NOMO-1 treated with dmso at 0.1 percent for 144 hours (cell line): Measurements from ENCODE around the gene DSE.

Experiments
- DNase-seq: peaks from one replicate; lab custom pipeline; 2025; ENCODE audit not compliant: unreplicated experiment; lab: John Stamatoyannopoulos, UW

Gene DSE

DNA sequence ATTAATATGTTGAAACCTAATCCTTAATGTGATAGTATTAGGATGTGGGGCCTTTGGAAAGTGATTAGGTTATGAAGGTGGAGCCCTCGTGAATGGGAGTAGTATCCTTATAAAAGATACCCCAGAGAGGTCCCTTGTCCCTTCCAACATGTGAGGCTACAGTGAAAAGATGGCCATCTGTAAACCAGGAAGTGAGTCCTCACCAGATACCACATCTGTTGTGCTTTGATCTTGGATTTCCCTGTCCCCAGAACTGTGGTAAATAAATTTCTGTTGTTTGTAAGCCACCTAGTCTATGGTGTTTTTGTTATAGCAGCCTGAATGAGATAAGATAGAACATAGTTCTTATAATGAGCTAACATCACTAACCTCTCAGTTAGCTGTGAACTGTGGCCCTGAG, 73.8 kb downstream of the DSE start:
- no peak for DNase-seq

DNA sequence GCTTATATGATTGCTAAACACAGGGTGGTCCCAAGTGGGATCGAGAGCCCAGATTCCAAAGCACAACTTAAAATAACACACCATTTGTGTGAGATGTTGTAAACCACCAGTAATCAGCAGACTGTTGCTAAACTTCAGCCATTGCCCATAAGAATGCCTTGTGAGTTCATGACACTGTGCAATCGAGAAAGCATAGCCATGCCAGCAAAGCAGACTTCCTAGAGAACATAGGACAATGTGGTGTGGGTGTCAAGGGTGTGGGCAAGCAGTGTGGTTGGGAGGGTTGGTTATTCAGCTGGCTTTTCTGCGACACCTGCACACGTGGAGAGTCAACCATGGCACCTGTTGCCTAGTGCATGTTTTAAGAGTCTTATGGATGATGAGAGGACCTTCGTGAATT, 74.4 kb downstream of the DSE start:
- no peak for DNase-seq

DNA sequence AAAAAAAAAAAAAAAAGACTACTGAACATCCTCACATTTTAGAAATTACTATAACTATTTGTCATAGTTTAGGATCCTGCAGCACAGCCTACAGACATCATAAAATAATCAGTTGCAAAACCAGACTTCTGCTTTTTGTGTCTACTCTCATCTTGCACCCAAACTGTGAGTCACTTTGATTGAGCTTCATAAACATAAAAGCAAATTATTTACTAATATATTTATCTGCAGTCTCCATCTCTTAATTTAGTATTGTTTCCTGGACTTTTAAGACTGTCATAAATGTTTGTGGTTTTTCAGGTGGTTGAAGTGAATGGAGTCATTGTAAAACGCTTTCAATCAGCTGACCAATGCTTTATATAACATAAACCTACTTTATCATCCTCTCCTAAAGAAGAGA, 75.7 kb downstream of the DSE start:
- peak; percentile 69 for DNase-seq

DNA sequence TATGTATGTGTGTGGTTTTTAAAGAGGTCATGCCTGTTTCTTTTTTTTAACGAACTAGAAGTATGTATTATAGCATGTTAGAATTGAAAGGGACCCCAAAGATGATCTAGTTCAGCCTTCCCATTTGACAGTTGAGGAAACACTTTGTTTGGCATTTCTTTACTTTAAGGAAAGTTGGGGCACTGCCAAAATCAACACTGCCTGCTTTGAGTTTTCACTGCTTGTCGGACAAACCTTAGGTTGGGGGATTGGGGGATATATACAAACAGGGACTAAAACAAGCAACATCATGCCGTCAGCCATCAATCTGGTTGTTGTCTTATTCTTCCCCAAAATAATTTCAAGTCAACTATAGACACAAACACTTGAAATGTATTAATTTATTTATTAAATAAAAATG, 76.3 kb downstream of the DSE start:
- DNase-seq = no peak

DNA sequence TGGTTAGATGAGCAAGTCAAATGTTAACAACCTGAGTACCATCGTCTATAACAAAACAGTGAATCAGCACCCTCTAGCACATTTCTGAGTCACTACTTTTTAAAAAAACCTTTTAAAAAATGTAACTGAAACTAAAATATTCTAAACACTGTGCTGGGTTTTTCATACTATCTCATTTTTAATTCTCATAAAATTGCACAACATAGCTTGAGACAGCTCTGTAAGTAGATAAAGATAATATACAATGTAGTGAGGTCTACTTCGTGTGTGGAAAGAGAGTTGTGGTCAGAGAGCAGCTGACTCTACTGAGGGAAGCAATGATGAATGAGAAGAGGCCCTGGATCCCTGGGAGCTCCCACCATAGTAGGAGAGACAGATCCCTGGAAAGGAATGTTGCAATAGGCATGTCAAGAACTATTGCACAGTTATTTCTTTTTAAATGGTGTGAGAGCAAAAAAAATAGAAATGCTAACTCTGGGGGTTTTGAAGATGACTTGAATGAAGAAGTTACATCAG, 76.8 kb downstream of the DSE start:
- DNase-seq = peak; percentile 82

DNA sequence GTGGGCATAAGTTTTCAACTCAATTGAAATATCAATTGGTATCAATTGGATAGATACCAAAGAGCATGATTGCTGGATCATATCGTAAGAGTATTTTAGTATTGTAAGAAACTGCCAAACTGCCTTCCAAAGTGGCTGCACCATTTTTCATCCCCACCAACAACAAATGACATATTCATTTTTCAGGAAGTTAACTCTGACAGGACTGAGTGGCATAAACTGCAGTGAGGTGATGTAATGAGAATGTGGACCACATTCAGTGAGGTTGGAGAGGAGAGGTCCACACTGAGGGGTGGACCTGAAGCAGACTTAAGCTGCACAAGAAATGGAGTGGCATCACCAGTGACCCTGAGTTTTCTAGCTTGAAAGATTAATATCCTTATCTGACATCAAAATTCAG, 78.8 kb downstream of the DSE start:
- DNase-seq = no peak

DNA sequence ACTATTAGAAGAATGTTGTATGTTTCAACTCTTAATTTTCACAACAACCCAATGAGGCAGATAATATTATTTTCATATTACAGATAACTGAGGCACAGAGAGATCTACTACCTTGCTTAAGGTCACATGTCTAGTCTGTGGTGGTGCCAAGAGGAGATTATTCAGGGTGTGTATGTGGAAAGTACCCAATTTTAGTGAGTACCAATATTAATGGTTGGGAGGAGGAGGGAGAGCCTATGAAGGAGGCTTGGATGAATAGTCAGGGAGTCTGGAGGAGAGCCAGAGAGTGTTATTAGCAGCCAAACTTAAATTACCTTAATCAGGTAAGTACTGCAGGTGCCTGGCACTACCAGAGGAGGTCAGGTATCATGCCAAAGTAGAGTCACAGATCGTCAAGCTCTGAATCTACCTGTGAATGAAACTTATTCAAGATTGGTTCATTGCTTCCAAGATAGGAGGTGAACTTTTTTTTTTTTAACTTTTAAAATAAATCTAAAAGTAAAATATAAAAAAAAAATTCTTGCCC, 79.5 kb downstream of the DSE start:
- DNase-seq = no peak

DNA sequence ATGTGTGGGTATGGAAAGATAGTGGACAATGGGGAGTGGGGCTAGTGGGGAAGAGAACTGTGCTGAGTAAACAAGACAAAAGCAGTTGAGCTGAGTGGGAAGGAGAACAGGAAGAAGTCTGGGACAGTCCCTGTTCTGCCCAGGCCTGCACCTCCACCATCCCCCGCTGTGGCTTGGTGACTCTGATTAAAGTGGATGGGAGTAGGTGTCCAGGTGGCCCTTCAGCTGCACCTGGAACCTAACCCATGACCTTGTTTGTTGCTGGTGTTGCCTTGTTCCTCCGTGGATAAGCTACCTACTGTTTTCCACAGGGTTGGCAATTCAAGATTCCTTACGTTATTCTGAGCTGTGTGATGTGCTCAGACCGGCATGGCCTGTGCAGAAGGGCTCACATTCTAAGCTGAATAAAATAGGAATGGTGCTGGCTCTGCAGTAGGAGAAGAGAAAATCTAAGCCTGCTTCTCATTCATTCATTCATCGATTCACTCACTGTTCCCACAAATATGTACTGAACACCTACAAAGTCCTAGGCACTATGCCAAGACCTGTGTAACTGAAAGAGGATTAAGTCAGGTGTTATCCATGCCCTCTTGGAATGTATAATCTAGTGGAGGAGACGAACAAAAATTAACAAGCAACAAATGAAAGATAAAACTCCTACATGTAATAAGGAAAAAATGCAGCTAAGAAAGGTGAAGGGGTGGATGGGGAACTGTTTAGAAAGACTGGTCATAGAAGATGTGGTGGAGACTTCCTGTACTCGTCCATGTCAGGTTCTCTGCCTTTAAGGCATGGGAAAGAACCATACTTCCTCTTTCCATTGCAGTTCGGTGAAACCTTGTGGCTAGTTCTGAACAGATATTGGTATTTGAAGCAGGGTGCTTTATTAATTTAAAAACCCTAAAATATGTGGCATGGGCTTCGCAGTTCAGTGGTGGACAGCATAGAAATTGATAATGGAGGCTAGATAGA, 80.3 kb downstream of the DSE start:
- peak; percentile 58 for DNase-seq

DNA sequence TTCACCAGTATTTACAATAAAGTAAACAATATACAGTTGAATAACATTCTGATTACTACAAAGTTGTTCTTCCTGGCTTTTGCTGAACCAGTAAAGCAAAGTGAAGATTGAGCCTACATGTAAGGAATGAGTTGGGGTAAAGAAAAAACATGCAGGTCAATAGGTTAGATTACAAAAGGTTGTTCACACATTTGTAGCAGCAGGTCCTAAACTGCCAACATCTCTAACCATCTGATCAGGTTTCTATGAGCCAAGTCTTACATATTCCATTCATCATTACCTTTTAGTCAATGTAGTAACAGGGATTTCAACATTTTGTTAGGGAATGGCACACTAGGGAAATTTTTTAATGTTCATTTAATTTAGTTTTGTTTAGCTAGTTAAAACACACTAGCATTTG, 81.2 kb downstream of the DSE start:
- DNase-seq = no peak

DNA sequence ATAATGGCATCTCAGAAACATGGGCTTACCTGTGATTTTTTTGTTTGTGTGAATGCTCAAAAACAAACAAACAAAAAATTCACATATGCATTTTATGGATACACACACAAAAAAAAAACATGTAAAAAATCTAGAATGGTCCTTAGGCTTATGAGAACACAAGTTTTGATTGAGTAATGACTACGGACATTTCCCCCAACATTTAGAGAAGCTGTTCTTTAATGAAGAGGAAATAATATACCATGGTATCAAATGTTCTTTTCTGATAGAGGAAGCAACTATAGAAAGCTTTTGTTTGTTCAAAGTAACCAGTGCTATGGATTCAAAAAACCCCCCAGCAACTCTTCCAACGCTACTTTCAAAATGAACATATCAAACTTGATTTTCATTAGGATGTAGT, 81.8 kb downstream of the DSE start:
- DNase-seq = no peak

DNA sequence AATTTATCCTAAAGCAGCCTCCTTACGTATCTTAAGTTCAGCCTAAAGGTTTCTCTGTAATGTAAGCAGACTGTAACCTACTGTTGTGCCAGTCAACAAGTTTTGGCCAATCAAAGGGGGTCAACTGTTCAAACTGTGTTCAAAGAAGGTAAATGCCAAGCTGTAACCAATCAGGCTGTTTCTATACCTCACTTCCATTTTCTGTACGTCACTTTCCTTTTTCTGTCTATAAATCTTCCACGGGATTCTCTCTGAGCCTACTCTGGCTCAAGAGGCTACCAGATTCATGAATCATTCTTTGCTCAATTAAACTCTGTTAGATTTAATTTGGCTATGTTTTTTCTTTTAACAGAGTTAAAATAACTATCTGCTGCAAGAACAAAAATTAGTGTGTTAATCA, 85.4 kb downstream of the DSE start:
- DNase-seq = no peak

DNA sequence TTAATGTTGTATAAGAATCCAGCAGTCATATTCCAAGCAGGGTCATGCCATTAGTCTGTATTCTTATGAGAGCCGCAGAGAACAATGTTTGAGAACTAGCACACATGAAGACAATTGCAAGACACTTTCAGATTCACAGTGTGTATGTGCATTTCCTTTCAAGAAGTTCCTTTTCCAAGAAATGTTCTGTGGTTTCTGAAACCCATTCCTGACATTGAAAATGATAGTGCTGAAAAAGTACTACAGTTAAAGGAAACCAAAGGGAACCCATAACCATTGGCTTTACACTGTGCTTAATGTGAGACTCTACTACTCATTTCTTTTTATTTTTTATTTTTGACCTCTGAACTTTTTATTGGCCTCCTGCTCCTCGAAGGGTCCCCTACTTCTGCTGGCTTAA, 86.2 kb downstream of the DSE start:
- DNase-seq = no peak

DNA sequence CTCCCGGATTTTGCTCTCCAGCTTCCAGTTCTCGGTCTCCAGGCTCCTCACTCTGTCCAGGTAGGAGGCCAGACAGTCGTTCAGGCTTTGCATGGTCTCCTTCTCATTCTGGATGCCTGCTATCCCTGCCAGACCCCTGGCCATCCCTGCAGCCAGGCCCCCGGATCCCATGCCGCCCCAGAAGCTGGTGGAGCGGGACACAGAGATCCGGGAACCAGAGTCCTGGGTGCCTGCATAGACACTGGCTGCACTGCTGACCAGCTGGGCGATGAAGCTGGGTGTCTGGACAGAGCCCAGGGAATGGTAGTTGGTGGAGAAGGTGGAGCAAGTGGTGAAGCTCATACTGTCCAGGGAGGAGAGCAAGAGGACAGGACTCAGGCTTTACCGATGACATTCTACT, 87.5 kb downstream of the DSE start:
- DNase-seq = no peak

DNA sequence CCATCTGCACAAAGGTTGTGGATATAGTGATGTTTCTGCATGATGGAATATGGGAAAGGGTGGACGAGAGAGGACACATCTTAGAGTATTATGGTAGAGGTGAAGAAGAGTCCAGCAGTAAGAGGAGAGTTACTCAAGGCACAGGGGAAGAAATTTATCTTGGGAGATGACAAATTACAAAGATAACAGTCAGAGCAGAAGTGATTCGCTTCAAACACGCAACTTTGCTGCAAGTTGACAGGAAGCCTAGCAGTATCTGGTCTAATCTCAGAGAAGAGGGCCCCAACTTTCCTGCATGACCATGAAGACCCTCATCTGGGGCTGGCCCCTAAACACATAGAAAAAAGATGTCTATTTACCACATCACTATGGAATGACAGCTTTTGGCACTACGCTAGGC, 89.2 kb downstream of the DSE start:
- no peak for DNase-seq

DNA sequence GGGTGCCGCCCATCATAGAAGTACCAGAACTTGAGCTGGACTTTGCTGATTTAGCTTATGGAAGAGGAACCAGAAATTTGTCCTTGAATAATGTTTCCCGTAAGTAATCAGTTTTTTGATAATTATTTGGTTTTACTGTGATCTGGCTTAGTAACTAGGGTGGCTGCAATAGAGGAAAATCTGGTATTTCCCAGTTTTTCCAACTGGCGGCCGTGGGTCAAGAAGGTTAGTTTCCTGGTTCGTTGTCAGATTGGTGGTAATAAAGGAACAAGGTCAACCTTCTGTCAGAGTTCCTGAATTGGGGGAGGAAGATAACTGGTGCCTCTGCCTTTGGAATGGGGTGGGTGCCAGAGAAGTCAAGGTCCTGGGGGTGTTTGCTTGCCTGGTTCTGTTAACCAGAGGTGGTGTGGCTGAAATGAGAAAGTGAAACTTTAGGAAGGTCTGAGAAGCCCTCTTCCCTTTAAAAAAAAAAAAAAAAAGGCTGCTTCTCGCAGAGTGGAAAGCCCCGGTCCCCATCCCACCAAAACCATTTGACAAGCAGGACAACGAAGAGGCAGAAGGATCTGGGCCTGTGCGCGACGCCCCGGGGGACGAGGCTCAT, 90.7 kb downstream of the DSE start, which contains the start of gene CALHM6:
Gene CALHM6 (plus strand): TSS at position 45 of the 601 bp plus-strand sequence. CDS start 555 bp downstream, at position 600.
- no peak for DNase-seq

DNA sequence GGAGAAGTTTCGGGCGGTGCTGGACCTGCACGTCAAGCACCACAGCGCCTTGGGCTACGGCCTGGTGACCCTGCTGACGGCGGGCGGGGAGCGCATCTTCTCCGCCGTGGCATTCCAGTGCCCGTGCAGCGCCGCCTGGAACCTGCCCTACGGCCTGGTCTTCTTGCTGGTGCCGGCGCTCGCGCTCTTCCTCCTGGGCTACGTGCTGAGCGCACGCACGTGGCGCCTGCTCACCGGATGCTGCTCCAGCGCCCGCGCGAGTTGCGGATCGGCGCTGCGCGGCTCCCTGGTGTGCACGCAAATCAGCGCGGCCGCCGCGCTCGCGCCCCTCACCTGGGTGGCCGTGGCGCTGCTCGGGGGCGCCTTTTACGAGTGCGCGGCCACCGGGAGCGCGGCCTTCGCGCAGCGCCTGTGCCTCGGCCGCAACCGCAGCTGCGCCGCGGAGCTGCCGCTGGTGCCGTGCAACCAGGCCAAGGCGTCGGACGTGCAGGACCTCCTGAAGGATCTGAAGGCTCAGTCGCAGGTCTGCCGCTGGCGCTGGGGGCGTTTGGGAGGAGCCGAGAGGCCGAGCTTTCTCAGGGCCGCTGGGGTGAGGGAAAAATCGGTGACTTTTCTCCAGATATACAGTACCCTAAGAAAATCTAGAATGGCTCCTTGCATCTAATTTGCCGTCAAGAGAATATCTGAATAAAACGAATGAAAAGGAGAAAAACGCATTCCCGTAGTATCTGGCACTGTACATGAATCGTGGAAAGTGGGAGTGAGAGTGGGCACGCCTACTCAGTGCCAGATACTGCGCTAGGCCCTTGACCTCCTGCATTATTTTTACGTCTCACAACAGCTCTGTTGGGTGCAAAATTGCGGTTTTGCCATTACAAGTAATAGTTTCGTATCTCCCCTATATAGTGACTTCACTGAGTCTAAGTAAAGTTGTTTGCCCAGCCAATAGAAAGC, 91.5 kb downstream of the DSE start:
- DNase-seq = peak; percentile 24

DNA sequence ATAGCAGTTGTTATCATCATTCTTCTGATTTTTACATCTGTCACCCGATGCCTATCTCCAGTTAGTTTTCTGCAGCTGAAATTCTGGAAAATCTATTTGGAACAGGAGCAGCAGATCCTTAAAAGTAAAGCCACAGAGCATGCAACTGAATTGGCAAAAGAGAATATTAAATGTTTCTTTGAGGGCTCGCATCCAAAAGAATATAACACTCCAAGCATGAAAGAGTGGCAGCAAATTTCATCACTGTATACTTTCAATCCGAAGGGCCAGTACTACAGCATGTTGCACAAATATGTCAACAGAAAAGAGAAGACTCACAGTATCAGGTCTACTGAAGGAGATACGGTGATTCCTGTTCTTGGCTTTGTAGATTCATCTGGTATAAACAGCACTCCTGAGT, 92.6 kb downstream of the DSE start:
- DNase-seq = no peak

DNA sequence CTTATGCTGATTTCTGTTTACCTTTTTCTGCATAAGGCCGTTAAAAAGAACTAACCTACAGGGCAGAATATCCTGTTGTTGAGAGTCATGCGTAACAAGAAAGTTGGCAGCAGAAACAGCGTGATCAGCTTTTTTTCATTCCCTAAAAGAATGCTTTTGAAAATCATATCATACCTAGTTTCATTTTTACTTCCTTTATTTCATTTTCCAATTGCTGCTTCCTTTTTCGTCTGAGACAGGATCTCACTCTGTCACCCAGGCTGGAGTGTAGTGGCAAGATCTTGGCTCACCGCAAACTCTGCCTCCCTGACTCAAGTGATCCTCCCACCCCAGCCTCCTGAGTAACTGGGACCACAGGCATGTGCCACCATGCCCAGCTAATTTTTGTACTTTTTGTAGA, 94.5 kb downstream of the DSE start:
- peak; percentile 64 for DNase-seq

DNA sequence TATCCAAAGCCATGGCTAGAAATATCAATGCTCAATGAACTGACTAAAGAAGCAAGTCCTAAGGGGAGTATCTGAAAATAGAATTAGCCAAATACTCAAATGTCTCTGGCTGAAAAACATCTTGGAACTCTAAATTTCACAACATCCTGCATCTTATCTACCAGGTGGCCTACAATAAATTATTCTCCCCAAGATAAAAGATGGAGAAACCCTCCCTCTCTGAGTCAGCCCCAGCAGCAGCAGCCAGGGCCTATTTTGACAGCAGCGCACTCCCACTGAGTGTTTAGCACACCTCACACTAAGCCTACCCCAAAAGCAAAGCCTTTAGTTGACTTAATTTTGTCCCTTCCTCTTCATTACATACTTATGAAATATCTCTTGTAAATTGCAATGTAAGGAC, 96.3 kb downstream of the DSE start:
- DNase-seq = no peak

DNA sequence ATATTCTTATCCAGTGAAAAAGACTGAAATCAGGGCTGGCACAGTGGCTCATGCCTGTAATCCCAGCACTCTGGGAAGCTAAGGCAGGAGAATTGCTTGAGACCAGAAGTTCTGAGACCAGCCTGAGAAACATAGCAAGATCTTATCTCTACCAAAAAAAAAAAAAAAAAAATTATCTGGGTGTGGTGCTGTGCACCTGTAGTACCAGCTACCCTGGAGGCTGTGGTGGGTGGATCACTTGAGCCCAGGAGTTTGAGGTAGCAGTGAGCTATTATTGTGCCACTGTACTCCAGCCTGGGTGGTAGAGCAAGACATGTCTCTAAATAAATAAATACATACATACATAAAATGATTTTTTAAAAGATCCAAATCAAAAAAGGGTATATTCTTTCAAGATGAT, 96.8 kb downstream of the DSE start:
- no peak for DNase-seq

DNA sequence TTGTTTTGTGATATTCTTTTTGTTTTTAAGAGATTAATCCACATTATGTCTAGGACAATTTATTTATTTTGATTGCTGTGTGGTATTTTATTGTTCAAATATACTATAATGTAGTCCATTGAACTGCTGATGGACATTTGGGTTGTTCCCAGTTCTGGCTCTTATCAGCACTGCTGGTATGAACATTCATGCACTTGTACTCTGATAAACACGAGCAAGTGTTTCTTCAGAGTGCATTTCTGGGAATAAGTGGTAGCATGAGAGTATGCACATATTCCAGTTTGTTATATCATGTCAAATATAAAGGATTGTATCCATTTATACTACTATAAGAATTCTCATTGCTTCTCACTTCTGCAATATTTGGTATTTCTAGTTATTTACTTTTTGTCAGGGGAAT, 97.5 kb downstream of the DSE start:
- no peak for DNase-seq
